Testis (tissue), 2 donors: ENCODE results near the gene MTSS2.

Experiments
- CTCF ChIP-seq, 3 experiments: fragments of 450-650 bp in 2 of 3; fragments of 200-600 bp in 1 of 3; sonication (generic) in 1 of 3; IDR thresholded peaks; one replicate each; pipeline ENCODE4 v1.5.1; 2016 to 2019; ENCODE audit warnings: antibody characterized with exemption in 3 of 3, mild to moderate bottlenecking in 2 of 3, moderate library complexity in 1 of 3
- POLR2A ChIP-seq: fragments of 450-650 bp; IDR thresholded peaks from one replicate; pipeline ENCODE4 v1.6.1; 2017; ENCODE audit warnings: antibody characterized with exemption, mild to moderate bottlenecking, moderate library complexity

GRCh38 chr16:70660672-70661350, 25.0 kb downstream of the MTSS2 start:
- TF ChIP-seq CTCF (IDR thresholded peaks at IDR 0.05) (no peak), POLR2A (no peak)
